Gastrocnemius medialis (tissue), 4 donors: ENCODE results near the gene MLPH. TPM values are rescaled to one million over a fixed set of nuclear protein-coding genes. Genes with fewer than 3 reads are reported as not detected.

Source experiments
- ATAC-seq, 2 donors: fragments of 150-250 bp; one replicate each; pipeline ENCODE4 v1.9.1; 2016
- DNase-seq, 2 donors: peaks; one replicate each; pipeline ENCODE4 v3.0.0-alpha.2; 2019
- H3K27ac ChIP-seq, 4 donors: fragments of 200-600 bp; sonication (generic); 1 replicate in 1 of 4; 2 replicates in 3 of 4; pipeline ENCODE4 v1.5.1; 2016 to 2018; ENCODE audit warnings: mild to moderate bottlenecking in 2 of 4, moderate library complexity in 1 of 4
- H3K27me3 ChIP-seq, 3 donors: fragments of 200-600 bp; sonication (generic) in 2 of 3; 1 replicate in 1 of 3; 2 replicates in 2 of 3; pipeline versions ENCODE4 v1.5.1 to v1.6.0; 2016 to 2019; ENCODE audit warnings: mild to moderate bottlenecking in 1 of 3, moderate library complexity in 1 of 3
- H3K36me3 ChIP-seq, 2 donors: fragments of 200-600 bp; sonication (generic) in 1 of 2; one replicate each; pipeline ENCODE4 v1.5.1; 2017 to 2018
- H3K4me1 ChIP-seq, 2 donors: fragments of 200-600 bp; sonication (generic) in 1 of 2; one replicate each; pipeline ENCODE4 v1.5.1; 2016 to 2017; ENCODE audit warnings: mild to moderate bottlenecking in 2 of 2
- H3K4me3 ChIP-seq, 4 donors: fragments of 200-600 bp; sonication (generic) in 3 of 4; 1 replicate in 1 of 4; 2 replicates in 3 of 4; pipeline ENCODE4 v1.5.1; 2016 to 2019; ENCODE audit warnings: mild to moderate bottlenecking in 2 of 4
- H3K9me3 ChIP-seq, 3 donors: fragments of 200-600 bp; sonication (generic) in 2 of 3; 1 replicate in 1 of 3; 2 replicates in 2 of 3; pipeline ENCODE4 v1.5.1; 2016 to 2019
- CTCF ChIP-seq, 5 experiments: fragments of 450-650 bp in 3 of 5; fragments of 200-600 bp in 2 of 5; sonication (generic) in 2 of 5; IDR thresholded peaks in 4 of 5; conservative IDR thresholded peaks in 1 of 5; 1 replicate in 4 of 5; 2 replicates in 1 of 5; pipeline ENCODE4 v1.5.1; 2016 to 2019; ENCODE audit warnings: antibody characterized with exemption in 5 of 5, mild to moderate bottlenecking in 3 of 5, moderate library complexity in 3 of 5
- POLR2A ChIP-seq, 2 donors: fragments of 450-650 bp; IDR thresholded peaks; one replicate each; pipeline ENCODE4 v1.6.1; 2017; ENCODE audit warnings: antibody characterized with exemption in 2 of 2, mild to moderate bottlenecking in 2 of 2, moderate library complexity in 2 of 2
- in situ Hi-C, 4 donors: fragments of 200-750 bp; cut with MboI; loops; one replicate each; pipeline versions ENCODE4 v1.15.0 to v1.8.0; 2017; ENCODE audit warnings: low sequenced_read_pairs in 4 of 4
- intact Hi-C: fragments of 100-400 bp; cut with DNase I; formaldehyde crosslinking; loops from one replicate; pipeline ENCODE4 v1.15.1; 2023; ENCODE audit warnings: low total_unique reads
- total RNA-seq, 4 donors: library from RNA; depleted of rRNA; stranded (reverse); fragments of >200 nt; gene quantifications; one replicate each; pipeline versions ENCODE4 v1.1.0 to v1.2.3, GENCODE V29; 2016

MLPH gene
- total RNA-seq, 4 donors from 2014 or later = 6.5 to 8.7 (median 7.2) TPM

GRCh38 chr2:237572742-237573101 is 85.7 kb downstream of the MLPH start:
- ATAC-seq (no peak), DNase-seq (no peak)
- peaks cover 13% of the 10 kb centered on the region in 2 donors for H3K4me1 ChIP-seq
- no peaks in the 10 kb centered on the region for H3K36me3 ChIP-seq
- H3K27ac ChIP-seq = peak overlapping the region in 3 of 4 donors; percentile 41 to 69 (median 53)
- no peak for TF ChIP-seq POLR2A (IDR thresholded peaks at IDR 0.05)
- TF ChIP-seq CTCF (IDR thresholded peaks at IDR 0.05 in 4 of 5, conservative IDR thresholded peaks at IDR 0.05 in 1 of 5) = no peak
- intact Hi-C loops (loop anchor here (1.0 to 5.0 kb wide), 2 partner anchors 60 to 480 kb away; no protein-coding TSS in a partner anchor), in situ Hi-C loops (loop anchor here (5.0 to 10.0 kb wide), 2 partner anchors 60 to 468 kb away; no protein-coding TSS in a partner anchor)
- no peak overlapping the region for H3K4me3 ChIP-seq
- no peaks in the 10 kb centered on the region for H3K27me3 ChIP-seq
- H3K9me3 ChIP-seq = no peaks in the 10 kb centered on the region

- H3K27ac ChIP-seq = no peak overlapping the region
- no peak for DNase-seq
- intact Hi-C loops = loop anchor here (5.0 kb wide), 1 partner anchor 482 kb away; no protein-coding TSS in a partner anchor
- no peaks in the 10 kb centered on the region for H3K36me3 ChIP-seq
- no peaks in the 10 kb centered on the region for H3K9me3 ChIP-seq
- no peak overlapping the region for H3K4me3 ChIP-seq
- no peak for TF ChIP-seq CTCF (IDR thresholded peaks at IDR 0.05 in 4 of 5, conservative IDR thresholded peaks at IDR 0.05 in 1 of 5)
- no peak for TF ChIP-seq POLR2A (IDR thresholded peaks at IDR 0.05)
- in situ Hi-C loops = loop anchor here (5.0 to 10.0 kb wide), 2 partner anchors 62 to 469 kb away; no protein-coding TSS in a partner anchor
- H3K4me1 ChIP-seq = peaks cover 13% of the 10 kb centered on the region in 2 donors
- no peak for ATAC-seq
- H3K27me3 ChIP-seq = no peaks in the 10 kb centered on the region
Measured at GRCh38 chr2:237573721-237574415, 86.8 kb downstream of the MLPH start.

- DNase-seq (no peak), ATAC-seq (no peak)
- intact Hi-C loops = loop anchor here (5.0 kb wide), 1 partner anchor 482 kb away; no protein-coding TSS in a partner anchor
- no peaks in the 10 kb centered on the region for H3K9me3 ChIP-seq
- H3K4me1 ChIP-seq = peaks cover 13% of the 10 kb centered on the region in 2 donors
- no peak overlapping the region for H3K27ac ChIP-seq
- H3K27me3 ChIP-seq = no peaks in the 10 kb centered on the region
- in situ Hi-C loops = loop anchor here (5.0 to 10.0 kb wide), 2 partner anchors 62 to 470 kb away; no protein-coding TSS in a partner anchor
- H3K4me3 ChIP-seq = no peak overlapping the region
- TF ChIP-seq POLR2A (IDR thresholded peaks at IDR 0.05) = no peak
- no peak for TF ChIP-seq CTCF (IDR thresholded peaks at IDR 0.05 in 4 of 5, conservative IDR thresholded peaks at IDR 0.05 in 1 of 5)
- no peaks in the 10 kb centered on the region for H3K36me3 ChIP-seq
Measured at GRCh38 chr2:237574467-237574866, 87.4 kb downstream of the MLPH start.

- TF ChIP-seq CTCF (IDR thresholded peaks at IDR 0.05 in 4 of 5, conservative IDR thresholded peaks at IDR 0.05 in 1 of 5) (no peak), POLR2A (IDR thresholded peaks at IDR 0.05) (no peak)
- intact Hi-C loops (loop anchor here (5.0 kb wide), 1 partner anchor 483 kb away; no protein-coding TSS in a partner anchor), in situ Hi-C loops (loop anchor here (5.0 to 10.0 kb wide), 2 partner anchors 63 to 470 kb away; no protein-coding TSS in a partner anchor)
- Histone ChIP-seq H3K36me3 (no peaks in the 10 kb centered on the region), H3K4me3 (no peak overlapping the region), H3K27ac (peak overlapping the region in 1 of 4 donors; percentile 55), H3K27me3 (no peaks in the 10 kb centered on the region), H3K9me3 (no peaks in the 10 kb centered on the region), H3K4me1 (peaks cover 13% of the 10 kb centered on the region in 2 donors)
- DNase-seq (no peak), ATAC-seq (no peak)
Measured at GRCh38 chr2:237574894-237575868, 88.1 kb downstream of the MLPH start.
